AG04450 (cell line): ENCODE data around the gene ABCC5. TPM values are rescaled to one million over a fixed set of nuclear protein-coding genes. Genes with fewer than 3 reads are reported as not detected.

Experiments used
- CTCF ChIA-PET: fragments of 300-600, 350-600 bp; formaldehyde crosslinking; extraction: SDS; loops from one replicate; lab custom pipeline; 2022; ENCODE audit warnings: antibody characterized with exemption, inconsistent platforms; lab: Charles Lee
- POLR2A ChIA-PET: fragments of 350-600 bp; formaldehyde crosslinking; extraction: SDS; loops from one replicate; lab custom pipeline; 2021; ENCODE audit warnings: antibody characterized with exemption, inconsistent platforms; lab: Yijun Ruan, JAX
- DNase-seq: peaks from one replicate; pipeline ENCODE4 v3.0.0-alpha.2; 2011; ENCODE audit warnings: low read depth, low spot score
- H3K27ac ChIP-seq: one replicate; pipeline ENCODE4 v1.5.1; 2012; ENCODE audit warnings: low read depth, low read length, control low read depth
- H3K27me3 ChIP-seq: one replicate; pipeline ENCODE4 v1.6.0; 2012; ENCODE audit warnings: low read length; ENCODE audit not compliant: control insufficient read depth, insufficient read depth
- H3K4me3 ChIP-seq: 2 replicates; pipeline ENCODE4 v1.5.1; 2011; ENCODE audit warnings: mild to moderate bottlenecking, low read depth, low read length, control low read depth
- H3K9me3 ChIP-seq: 2 replicates; pipeline ENCODE4 v1.5.1; 2012; ENCODE audit warnings: low read length; ENCODE audit not compliant: control insufficient read depth, insufficient read depth
- CTCF ChIP-seq: IDR thresholded peaks from 2 replicates; pipeline ENCODE4 v1.5.1; 2011; ENCODE audit warnings: low read depth, low read length, control low read depth, inconsistent platforms
- polyA plus RNA-seq: library from polyadenylated mRNA; depleted of rRNA; stranded (reverse); fragments of >200 nt; gene quantifications from 2 replicates; pipeline ENCODE4 v1.2.3, GENCODE V29; 2011

The ABCC5 gene
- polyA plus RNA-seq, 1 experiment, result 30.6 TPM

GRCh38 chr3:184052767-184053166 is 35.1 kb upstream of the ABCC5 start, which contains the start of gene HTR3C:
HTR3C (plus strand) TSS chr3:184053047; CDS start chr3:184053081, 34 bp downstream.
- Histone ChIP-seq H3K4me3 (no peak within 1 kb of the TSS), H3K27me3 (peaks cover 10% of the 10 kb centered on the region), H3K27ac (no peak within 1 kb of the TSS), H3K9me3 (no peaks in the 10 kb centered on the region)
- no peak for DNase-seq
- POLR2A ChIA-PET, result no interaction called here
- no peak for TF ChIP-seq CTCF
- CTCF ChIA-PET, result interaction anchor here (0.7 kb wide), 1 partner anchor 67 kb away, joined by 4 read pairs; no protein-coding TSS in a partner anchor

- peaks cover 10% of the 10 kb centered on the region for H3K27me3 ChIP-seq
- no peaks in the 10 kb centered on the region for H3K9me3 ChIP-seq
- CTCF ChIA-PET, result interaction anchor here (0.6 to 1.2 kb wide), 2 partner anchors 11 to 418 kb away, joined by 3 to 4 read pairs; no protein-coding TSS in a partner anchor
- TF ChIP-seq CTCF, result no peak
- no peak overlapping the region for H3K4me3 ChIP-seq
- no peak for DNase-seq
- POLR2A ChIA-PET, result no interaction called here
- H3K27ac ChIP-seq, result no peak overlapping the region
These were observed 32.6 kb upstream of the ABCC5 start for GRCh38 chr3:184050217-184050847.

DNA sequence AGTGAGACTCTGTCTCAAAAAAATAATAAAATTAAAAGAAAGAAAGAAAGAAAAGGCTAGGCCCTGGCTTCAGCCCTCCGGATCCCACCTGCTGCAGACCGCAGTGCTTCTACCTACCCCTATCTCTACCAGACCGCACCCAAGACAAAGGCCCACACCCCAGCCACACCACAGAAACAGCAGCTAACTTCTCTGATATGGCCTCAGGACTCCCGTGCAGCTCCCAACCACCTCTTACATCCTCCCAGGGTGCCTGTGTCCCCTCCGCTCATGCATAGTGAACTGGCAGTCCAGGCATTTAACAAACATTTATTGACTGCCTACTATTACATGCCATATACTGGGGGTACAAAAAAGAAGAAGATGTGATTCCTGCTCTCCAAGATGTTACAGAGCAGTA is 28.3 kb upstream of the ABCC5 start:
- H3K27me3 ChIP-seq, result peaks cover 4% of the 10 kb centered on the region
- no peak for DNase-seq
- H3K9me3 ChIP-seq, result no peaks in the 10 kb centered on the region
- no peak for TF ChIP-seq CTCF
- no peak overlapping the region for H3K4me3 ChIP-seq
- no peak overlapping the region for H3K27ac ChIP-seq
- POLR2A ChIA-PET, result no interaction called here
- CTCF ChIA-PET, result no interaction called here

DNA sequence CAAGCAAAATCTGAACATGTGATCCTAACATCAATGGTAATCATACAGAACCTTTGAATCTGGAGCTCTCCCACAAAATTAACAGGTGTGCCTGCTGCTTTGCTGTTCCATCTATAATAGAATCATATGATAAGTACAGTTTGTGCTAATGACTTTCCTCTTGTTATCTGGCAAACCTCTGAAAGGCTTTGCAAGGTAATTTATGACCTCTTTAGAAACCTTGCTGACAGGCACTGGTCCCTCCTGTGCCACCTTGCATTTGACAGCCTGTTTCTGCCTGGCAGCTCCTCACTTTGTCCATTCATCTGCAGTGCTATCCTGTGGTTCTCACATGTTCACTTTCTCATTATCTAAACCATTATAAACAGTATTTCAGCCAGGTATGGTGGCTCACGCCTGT is 24.9 kb upstream of the ABCC5 start:
- POLR2A ChIA-PET, result no interaction called here

More for the DNA sequence above, 24.9 kb upstream of the ABCC5 start:
- Histone ChIP-seq H3K27ac (no peak overlapping the region), H3K27me3 (peaks cover 4% of the 10 kb centered on the region), H3K9me3 (no peaks in the 10 kb centered on the region), H3K4me3 (no peak overlapping the region)
- no peak for TF ChIP-seq CTCF
- CTCF ChIA-PET, result no interaction called here
- no peak for DNase-seq
